ENCODE measurements around the gene CORIN.
"Not testable (repeated sequence)": the region's sequence is repeated elsewhere in the genome, so short reads cannot be mapped to it uniquely, and the experiment has no call there.

Gene CORIN

DNA sequence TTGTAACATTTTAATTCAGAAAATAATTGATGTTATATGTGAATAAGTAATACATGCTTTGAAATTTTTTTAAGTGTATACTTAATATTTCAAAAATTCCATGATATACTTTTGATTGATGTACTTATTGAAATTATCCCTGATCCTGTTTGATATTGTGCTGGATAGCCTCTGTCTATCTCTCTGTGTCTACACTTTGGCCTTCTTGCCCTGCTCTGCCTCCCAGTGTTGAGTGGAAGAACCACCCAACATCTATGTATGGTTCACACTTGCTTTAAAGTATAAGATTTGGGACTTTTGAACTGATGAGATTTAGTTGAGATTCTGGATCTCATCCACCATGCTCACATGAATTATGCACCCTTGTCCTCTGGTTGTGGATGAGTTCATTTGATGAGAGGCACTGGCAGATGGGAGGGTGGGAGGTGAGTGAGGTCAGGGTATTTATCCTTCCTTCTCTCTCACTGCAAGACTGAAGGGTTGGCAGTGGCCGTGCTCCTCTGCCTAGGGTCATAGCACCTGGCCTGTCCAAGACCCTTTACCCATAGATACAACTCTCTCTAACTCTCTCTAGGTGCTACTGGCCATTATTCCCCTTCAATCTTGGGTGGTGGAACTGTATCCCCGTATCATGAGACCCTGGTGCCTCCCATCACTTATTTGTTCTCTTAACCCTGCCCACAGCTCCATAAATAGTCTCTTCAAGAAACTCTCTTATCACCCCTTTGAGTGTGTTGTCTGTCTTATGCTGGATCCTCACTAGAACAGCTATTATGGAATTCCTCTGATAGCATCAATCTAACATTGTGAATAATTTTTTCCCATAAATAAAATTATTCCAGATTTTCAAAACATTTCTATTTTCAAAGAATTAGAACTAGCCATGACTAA lies 75.2 kb downstream of the CORIN start:
- no peak for DNase-seq

DNA sequence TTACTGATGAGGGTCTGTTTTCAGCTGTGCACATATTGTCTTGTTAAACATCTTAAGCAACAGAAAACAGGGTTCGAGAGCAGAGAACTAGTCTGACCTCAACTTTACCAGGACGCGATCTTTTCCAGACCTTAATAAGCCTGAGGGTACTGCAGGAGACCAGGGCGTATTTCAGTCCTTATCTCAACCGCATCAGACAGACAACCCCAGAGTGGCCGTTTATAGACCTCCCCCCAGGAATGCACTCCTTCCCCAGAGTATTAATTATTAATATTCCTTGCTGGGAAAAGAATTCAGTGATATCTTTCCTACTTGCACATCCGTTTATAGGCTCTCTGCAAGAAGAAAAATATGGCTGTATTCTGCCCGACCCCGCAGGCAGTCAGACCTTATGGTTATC lies 84.6 kb downstream of the CORIN start:
- not testable (repeated sequence) for DNase-seq

DNA sequence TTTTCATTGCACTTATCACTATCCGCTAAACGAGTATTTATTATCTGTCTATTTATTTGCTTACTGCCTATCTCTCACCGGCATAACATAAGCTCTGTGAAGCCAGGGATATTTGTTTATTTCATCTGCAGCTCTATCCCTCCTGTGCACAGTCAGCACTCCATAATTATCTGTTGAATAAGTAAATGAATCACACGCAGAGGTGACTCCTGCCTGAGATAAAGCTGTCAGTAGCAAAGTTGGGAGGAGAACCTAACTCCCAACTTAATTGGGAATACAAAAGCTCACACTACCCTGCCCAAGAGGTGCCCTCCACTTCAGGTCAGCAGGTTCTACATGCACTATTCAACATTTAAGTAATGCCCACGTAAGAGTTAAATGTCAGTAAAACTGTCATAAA lies 85.7 kb downstream of the CORIN start:
- DNase-seq, result no peak

DNA sequence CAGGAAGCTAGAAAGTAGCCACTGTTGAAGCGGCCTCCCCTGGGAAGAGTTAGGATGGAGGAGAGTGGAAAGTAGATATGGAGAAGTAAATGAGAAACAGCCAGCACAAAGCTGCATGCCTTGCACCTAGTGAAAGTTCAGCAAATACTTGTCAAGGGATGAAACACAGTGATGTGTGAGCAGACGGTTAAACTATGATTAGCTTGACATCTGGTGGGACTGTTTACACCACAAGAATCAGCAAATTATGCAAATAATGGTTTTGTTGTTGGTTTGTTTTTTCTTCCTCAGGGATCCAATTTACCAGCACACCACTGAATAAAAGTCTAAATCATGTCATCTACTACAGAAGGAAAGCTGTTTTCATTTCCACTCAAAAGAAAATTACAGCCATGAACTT lies 87.1 kb downstream of the CORIN start:
- DNase-seq, result no peak

DNA sequence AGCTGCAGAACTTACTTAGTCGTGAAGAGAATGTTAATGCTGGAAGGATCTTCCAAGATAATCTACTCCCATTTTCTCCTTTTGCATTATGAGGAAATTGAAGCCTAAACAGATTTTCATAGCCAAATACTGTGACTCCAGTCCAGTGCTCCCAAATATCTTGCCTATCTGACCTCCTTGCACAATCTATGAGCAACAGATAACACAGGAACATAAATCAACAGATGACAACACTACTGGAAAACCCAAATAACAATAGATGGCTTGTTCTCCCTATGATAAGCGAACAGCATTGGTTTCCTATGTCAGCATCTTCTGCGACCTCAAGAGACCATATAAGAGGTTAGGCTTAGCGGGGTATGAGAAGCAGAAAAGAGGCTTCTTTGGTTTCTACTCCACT lies 88.0 kb downstream of the CORIN start:
- DNase-seq, result no peak

DNA sequence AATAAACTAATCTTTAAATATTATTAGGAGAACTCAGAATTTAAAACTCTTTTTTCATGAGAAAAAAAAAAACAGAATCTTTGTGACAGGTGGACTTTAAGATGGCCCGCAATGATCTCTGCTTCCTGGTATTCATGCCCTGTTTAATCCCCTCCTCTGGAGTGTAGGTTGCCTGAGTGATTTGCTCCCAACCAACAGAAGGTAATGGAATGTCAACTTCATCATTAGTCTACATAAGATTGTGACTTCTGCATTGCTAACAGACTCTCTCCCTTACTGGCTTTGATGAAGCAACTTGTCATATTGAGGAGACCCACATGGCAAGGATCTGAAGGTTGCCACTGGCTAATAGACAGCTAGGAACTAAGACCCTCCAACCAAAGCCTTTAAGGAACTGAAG lies 88.8 kb downstream of the CORIN start:
- DNase-seq, result no peak

DNA sequence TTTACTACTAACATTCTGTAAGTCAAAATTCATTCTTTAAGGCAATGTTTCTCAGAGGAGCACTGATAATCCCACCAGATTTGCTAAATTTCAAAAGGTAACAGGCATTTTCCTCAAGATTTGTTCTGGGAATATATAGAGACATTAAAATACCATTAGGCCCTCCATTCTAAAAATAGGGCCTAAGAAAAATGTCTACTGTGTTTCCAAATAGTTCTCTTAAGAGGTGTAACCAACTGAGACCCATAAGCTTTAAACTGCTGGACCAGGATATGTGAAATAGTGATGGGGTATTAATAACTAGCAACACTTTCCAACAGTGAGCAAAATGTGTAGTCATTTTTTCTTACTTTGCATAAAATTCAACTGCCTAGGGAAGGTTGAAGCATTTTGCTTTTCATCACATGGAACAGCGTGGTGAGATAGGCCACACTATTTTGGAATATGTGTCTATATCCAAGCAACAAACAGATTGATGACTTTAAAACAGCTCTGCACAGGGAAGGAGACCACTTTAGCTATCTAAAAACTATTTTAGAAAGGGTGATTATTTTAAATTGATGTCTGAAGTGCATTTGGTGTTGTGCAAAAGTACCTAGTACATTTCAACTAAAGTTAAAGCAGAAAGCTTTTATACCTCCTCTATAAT lies 89.9 kb downstream of the CORIN start:
- no peak for DNase-seq

DNA sequence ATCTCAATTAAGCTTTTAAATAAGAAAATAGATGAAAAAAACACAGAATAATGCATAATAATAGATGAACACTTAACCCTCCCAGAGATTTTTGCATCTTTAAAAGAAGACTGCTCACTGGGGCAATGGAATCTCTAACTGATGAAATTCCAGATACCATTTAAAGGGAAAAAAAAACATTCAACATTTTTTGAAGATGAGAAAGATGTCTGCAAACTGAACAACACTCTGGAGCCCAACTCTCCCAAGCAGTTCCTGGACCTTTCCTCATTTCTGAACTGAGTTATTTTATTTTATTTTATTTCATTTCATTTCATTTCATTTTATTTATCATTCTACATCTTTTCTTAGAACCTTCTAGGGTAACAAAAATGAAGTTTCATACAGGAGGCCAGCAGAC lies 90.7 kb downstream of the CORIN start:
- DNase-seq, result no peak

DNA sequence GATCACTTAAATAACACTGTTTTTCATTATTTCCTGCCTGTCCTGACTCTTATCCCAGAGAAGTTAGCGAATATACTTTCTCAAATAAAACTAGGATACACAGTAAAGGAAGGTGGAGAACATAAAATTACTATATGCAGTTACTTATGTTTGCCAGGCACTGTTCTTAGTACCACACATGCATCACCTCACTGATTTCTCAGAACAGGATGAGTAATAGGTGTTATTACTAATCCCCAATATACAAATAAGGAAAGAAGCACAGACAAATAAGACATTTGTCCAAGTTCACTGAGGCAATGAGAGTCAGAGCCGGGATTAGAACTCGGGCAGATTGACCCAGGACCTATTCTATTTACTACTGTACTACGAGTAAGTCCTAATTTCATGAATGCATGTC lies 91.7 kb downstream of the CORIN start:
- no peak for DNase-seq

DNA sequence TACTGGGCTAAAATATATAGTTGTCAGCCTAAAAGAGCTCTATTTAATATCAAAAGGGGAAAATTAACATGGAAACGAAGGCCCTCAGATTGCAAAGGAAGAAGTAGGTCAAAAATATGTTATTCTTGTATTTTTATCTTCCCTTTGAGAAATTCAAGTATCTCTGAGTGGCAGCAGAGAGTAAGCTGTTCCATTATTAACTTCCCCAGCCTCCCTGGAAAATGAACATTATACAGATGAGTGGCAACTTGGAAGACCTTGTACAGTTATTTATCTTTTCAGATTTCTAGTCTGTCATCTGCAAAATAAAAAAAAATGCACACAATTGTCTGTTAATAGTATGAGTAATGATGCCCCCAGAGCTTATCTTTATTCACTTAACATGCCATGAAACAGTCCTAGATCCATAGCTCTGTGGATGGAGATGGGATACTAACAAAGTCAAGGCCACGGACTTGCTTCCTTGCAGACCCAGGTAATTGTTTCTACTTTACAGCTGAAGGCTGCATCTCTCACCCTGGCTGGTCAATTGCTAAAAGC lies 93.0 kb downstream of the CORIN start:
- DNase-seq, result no peak

DNA sequence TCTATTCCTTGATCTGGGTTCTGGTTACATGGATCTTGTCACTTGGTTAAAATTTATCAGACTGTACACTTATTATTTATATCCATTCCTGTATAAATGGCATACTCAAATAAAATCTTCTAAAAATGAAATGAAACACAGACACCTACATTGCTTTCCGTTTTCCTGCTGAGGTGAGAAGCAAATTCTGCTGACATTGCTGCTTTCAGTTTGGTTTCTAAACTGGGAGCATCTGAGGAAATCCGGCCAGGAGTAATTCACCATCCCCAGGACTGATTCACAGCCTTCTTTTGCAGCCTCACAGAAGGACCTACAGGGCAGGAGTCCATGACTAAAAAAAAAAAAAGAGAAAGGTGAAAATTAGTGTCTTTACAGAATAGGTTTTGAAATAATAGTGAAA lies 93.6 kb downstream of the CORIN start:
- no peak for DNase-seq

DNA sequence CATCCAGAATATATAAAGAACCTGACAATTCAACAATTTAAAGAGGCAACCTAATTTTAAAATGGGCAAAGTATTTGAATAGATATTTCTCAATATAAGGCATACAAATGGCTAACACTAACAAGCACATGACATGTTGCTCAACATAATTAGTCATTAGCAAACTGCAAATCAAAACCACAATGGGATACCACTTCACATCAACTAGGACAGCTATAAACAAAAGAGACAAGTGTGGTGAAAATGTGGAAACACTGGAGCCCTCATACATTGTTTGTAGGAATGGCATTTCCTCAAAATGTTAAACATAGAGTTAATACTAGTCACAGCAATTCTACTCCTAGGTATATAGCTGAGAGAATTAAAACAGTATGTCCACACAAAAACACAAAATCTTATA lies 96.7 kb downstream of the CORIN start:
- no peak for DNase-seq

DNA sequence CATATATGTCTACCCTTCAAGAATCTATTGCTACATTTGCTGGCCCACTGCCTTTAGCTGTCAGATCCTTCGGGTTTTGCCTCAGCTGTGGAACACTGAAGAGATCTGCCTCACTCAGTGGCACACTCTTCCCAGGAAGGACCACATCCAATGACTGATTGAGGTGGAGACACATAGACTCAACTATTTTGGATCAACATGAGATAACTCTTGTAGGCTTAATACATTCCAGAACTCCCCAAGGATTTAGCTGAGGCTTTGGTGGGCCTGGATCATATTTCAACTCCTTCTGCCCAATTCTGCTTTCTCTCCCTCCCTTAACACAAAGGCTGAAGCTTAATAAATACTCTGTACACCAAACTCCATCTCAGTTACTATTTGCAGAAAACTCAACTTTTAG lies 100.5 kb downstream of the CORIN start:
- DNase-seq, result no peak

DNA sequence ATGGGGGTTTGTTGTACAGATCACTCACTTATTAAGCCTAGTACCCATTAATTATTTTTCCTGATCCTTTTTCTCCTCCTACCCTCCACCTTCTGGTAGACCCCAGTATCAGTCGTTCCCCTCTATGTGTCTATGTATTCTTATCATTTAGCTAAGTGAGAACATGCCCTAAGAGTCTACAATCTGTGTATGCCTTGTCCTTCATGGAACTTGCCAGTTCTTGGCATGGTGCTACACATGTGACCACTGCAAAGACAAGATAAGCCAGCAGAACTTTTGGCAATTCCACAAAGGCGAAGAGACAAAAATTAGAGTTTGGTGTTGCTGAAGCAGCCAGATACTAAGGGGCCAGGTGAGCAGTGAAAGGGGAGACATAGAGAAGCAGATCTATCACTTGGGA lies 101.3 kb downstream of the CORIN start:
- no peak for DNase-seq

DNA sequence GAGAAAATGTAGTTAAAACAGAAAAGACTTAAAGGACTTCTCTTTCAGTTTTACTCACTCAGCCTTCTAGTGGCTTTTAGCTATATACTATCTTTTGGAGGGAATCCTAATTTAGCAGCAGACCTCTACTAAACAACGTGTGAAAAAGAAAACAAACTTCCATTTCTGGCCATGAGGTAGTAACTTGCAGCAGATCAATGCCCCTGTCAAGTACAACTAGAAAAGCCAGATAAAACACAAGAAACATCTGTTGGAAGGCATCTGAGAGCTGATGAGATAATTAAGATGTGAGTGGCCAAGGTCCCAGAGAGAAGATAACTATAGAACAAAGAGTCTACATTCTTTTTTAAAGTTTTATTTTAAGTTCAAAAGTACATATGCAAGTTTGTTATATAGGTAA lies 101.7 kb downstream of the CORIN start:
- no peak for DNase-seq

DNA sequence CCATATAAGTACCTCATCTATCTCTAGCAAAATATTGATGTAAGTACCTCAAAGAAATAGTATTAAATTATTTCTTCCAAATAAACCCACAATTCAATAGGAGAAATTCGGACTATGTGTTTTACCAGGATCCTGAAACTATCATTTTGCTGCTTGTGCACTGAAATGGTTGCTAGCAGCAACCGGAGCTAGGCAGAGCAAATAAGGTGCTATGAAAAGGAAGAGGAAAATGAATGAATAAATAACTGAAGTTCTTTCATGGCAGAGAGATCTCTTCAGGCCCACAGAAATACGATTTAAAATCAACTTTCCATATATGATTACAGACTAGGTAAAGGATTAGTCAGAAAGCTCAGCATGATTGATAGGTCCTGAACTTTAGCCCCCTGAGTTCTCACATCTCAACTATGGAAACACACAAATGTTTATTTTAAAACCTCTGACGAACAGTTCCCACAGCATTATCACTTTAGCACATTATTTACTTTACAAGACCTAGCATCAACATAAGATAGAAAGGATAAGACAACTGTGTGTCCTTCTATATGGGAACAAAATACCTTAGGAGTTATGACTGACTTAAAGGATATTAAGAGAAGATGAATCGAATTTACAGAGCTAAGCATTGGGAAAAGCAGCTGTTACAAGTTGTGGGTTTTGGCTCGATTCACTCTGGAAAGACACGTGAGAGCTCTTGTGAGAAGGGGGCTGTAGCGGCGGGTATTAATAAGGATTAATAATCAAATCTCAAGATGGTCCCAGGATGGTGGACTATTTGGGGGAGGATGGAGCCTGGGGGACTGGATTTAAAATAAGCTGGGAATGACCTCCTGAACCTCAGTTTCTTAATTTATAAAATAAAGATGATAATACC lies 104.3 kb downstream of the CORIN start:
- DNase-seq, result no peak

DNA sequence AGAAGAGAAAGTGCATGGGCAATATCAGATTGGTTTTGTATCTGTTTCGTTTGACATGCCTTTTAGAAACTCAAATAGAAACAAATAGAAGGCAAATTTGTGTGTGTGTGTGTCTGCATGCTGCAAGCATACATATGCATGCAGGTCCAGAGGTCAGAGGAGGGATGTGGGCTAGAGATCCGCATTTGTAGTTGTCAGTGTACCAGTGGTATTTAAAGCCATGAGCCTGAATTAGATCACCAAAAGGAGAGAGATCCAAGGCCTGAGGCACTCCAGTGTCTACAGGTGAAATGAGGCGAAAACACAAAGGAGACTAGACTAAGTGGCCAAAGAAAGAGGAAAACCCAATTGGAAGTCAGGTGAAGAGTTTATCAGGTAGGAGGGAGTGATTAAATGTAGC lies 106.7 kb downstream of the CORIN start:
- DNase-seq, result no peak

DNA sequence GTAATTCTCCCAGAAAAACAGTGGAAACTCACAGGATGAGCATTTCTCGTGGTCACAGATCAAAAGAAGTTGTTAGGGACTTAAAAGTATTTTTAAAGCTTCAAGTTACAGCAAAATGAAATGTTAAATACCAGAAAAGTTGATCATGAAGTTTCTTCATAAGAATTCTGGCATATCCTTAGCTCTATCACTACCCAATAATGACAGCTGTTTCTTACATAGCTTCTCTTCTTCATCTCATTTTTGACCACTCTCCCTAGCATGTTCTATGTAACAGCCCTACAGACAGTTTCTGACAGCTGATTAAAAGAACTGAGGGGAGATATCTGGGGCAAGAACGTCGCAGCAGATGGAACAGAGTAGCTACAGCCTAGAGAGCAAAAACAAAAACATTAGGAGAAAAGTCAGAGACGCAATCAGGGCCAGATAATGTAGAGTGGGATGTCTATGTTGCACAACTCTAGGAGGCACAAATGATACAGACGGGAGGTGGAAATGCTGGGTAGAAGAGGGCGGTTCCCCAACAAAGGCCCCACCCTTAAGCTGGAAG lies 108.7 kb downstream of the CORIN start:
- no peak for DNase-seq

DNA sequence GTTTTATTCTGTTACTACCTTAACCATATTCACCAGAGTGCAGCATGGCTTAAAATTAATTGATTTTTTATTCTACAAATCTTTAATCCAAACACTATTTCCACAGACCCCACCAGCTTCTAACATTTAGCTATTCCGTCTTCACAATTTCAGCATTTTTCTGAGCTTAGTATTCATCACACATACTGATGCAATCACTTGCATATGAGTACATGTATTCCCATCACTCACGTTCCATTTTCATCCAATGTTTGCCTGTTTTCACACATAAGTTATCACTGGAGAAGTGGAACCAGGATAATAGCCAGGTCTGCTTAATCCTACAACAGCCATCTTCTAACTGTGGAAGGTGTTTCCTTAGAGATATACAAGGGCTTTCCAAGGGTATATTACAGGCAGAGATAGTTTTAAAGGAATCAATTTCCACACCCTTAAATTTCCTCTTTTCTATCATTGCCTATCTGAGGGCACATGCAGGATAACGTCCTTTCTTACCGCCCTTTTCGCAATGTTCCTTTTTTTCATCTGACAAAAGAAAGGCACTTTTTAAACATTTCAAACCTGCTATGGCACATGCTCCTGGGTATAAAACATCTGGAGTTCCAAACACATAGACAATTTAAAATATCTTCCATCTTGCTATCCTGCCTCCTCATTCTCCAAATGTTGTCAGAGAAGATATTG lies 115.8 kb downstream of the CORIN start:
- DNase-seq, result no peak

DNA sequence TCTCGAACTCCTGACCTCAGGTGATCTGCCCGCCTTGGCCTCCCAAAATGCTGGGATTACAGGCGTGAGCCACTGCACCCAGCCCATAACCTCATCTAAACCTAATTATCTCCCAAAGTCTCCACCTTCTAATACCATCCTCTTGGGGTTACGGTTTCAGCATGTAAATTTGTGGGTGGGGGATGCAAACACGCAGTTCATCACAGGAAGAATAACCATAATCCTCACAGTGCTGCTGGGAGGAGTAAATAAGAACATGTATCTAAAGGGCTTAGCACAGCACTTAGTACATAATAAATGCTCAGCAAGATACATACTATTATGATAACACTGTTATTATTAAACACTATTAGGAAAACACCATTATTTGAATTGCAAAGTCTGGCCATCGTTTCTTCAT lies 116.4 kb downstream of the CORIN start:
- DNase-seq, result no peak

DNA sequence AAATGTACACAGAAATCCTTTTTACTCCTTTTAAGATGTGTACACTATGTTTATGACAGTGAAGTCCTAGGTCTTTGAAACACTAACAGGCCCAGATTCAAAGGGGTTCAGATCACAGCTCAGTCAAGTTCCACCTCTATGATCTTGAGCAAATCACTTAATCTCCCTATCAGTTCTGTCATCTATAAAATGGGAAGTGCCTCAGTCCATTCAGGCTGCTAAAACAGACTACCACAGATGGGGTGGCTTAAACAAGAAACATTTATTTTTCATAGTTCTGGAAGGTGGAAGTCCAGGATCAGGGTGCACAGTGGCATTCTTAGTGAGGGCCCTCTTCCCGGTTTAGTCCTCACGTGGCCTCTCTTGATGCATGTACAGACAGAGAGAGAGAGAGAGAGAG lies 117.1 kb downstream of the CORIN start:
- no peak for DNase-seq

DNA sequence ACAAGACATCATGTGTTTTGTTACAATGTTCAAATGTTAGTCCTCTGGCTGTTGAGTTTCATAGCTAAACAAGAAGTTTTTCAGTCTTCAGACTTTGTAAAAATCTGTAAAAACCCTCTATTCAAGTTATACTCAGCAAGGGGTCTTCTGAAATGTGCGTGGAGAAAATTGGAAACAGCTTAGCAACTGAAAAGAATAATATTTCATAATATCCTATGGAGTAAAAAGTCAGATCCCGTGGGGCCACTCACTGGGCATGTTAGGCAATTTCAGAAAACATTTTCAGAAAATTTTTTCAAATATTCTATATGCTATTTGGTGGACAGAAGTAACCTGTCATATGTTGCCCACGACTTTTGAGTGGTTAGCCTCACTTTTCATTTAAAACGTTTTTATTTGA lies 118.3 kb downstream of the CORIN start:
- no peak for DNase-seq
